ACHN (cell line): ENCODE results near the gene TPPP.

Experiments used
- DNase-seq: peaks from one replicate; pipeline ENCODE4 v3.0.0-alpha.2; 2015
- in situ Hi-C: cut with HindIII; loops from 2 replicates; pipeline ENCODE4 v1.10.0; 2017; ENCODE audit warnings: low sequenced_read_pairs, low pct_ligation_motif_present, low pct_unique_long_range_greater_than_20kb

Gene TPPP

DNA sequence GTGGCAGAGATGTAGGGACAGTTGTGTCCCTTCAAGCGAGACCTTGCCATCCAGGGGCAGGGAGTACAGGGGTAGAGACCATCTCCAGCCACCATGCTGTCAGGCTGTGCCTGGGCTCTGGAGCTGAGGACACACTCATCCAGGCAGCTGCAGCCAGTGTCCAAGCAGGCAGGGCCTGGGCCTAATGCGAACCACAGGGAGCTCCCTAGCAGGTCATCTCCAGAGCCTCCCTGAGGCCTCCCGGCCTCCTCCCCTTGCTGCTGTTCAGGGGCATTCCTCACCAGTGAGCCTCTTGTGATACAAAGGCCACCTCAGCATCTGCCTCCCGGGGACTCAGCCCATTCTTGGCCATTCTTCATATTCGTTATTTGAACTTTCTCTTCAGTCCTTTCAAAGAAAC lies 35.0 kb downstream of the TPPP start:
- in situ Hi-C loops, result no loop called here
- DNase-seq, result peak; percentile 25

DNA sequence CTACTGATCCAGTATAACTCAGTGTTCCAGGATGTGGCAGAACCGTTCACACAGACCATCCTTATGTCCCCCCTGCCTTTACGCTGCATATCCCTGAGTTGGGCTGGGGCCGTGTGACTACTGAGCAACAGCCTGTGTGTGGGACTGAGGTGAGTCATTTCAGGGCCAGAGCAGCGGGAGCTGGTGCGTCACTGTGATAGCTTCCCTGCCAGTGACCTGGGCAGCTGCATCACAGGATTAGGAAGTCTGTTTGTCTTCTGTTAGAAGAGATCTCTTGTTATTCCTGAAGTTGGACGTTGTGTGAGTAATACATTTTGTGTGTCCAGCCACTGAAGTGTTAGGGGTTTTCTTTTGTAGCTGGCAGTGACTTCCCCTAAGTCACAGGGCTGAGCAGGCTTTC lies 35.6 kb downstream of the TPPP start:
- in situ Hi-C loops, result no loop called here
- DNase-seq, result peak; percentile 83

DNA sequence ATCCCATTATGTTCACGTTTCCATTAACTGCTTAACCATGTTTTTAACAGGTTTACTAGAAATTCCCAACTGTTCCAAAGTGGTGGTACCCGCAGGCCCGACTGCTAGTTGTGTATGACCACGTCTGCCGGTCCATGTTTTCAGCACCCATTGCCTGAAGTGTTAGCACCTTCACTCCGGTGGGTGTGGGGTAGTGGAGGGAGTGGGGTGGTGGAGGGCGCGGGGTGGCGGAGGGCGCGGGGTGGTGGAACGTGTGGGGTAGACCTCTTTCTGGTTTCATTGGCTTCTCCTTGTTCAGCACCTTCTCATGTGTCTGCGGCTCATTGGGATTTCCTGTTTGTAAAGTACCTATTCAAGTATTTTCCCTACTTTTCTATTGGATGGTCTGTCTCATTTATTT lies 37.7 kb downstream of the TPPP start:
- in situ Hi-C loops, result no loop called here

DNA sequence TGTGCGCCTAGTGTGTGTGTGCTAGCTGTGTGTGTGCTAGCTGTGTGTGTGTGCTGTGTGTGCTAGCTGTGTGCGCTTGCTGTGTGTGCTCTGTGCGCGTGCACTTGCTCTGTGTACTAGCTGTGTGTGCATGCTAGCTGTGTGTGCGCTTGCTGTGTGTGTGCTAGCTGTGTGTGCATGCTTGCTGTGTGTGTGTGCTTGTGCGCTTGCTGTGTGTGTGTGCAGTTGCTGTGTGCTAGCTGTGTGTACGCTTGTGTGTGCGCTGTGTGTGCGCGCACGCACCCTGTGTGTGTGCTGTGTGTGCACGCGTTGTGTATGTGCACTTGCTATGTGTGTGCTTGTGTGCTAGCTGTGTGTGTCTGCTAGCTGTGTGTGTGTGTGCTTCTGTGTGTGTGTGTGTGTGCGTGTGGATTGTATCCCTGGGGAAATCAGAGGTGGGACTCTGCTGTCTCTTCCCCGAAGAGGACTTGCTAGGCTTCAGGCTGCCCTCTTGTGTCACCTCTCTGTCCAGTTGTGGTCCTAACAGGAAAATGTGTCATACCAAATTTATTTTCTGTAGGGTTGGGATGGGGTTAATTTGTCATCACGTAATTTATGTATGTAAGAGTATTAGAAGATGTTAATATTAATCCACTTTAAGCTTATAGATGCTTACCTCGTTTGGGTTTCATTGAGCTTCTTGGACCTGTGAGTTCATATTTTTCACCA lies 38.9 kb downstream of the TPPP start:
- DNase-seq, result no peak
- in situ Hi-C loops, result no loop called here

More for the DNA sequence above, 37.7 kb downstream of the TPPP start:
- no peak for DNase-seq

DNA sequence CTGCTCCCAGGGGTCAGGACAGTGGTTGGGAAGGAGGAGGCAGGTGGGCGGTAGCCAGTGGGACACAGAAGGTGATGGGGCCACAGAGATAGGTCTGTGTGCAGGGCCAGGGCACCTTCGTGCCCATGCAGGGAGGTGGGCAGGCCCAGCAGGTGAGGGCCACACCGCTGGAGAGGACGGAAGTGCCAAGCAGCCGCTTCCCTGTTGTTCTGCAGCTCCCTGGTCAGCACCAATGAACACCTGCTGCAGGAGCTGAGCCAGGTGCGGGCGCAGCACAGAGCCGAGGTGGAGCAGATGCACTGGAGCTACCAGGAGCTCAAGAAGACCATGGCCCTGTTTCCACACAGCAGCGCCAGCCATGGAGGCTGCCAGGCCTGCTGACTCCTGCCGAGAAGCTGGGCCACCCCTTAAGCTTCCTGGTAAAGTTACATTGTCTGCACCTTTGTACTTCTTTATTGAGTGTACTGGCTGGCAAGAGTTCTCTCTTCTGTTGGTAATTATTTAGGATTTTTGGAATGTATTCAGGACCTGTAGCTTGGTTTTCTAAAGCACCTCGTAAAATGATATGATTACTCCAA lies 40.3 kb downstream of the TPPP start:
- in situ Hi-C loops, result no loop called here
- DNase-seq, result no peak

DNA sequence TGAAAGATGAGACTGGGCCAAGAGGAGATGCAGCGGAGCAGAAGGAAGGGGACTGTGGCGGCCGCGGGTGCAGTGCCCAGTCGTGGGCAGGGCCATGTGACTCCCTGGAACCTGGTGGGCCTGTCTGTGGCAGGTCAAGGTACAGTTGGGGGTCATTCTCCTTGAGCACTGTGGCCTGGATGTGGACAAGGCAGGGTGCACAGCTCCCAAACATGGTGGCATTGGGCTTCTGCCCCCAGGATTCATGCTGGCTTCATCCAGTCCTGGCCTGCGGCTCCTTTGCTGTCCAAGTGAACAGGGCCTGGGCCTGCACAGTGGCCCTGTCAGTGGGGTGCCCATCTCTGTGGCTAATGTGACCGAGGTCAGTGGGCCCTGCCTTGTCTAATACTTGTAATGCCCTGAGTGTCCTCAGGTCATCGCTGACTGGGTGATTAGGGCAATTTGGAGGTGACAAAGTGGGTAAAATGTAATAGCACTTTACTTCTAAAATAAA lies 41.1 kb downstream of the TPPP start:
- in situ Hi-C loops, result no loop called here
- no peak for DNase-seq

DNA sequence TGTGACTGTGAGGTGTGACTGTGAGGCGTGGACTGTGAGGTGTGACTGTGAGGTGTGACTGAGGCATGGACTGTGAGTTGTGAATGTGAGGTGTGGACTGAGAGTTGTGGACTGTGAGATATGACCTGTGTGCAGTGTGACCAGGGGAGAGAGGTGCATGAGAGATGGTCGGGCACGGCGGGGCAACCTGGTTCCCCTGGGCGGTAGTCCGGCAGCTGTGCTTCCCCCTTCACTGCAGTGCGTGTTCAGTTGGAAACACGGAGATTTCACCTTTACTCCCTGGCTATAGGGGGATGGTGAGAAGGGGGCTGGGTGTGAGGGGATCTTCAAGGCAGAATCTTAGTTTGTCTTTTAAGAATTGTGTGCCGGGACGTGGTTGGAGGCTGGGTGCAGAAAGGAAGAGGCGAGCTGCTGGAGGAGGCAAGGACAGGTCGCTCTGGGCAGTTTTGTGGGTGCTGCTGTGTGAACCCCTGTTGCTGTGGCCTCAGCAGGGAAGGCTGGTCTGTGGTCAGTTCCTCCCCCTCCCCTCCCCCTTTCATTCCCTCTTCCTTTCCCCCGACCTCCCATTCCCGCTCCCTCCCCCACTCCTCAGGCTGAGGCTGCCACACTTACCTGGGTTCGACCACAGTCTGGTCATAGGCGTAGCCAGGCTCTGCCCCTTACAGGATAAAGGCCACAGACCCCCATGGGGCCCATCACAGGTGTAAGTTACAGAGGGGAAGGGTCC lies 41.7 kb downstream of the TPPP start:
- in situ Hi-C loops, result no loop called here
- DNase-seq, result no peak

DNA sequence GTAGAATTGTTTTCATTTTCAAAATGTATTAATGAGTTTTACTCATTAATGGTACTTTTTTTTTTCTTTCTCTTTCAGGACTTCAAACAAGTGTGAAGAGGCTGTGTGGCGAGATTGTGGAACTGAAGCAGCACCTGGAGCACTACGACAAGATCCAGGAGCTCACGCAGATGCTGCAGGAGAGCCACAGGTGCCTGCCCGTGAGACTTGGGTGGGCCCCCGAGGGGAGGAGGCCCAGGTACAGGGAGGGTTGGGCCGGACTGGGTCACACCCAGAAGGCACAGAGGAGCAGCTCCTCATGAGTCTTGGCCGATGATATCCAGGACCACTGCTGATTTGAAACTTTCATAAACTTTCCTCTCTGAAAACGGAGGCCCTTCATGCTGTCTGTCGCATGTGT lies 45.4 kb downstream of the TPPP start:
- no peak for DNase-seq
- in situ Hi-C loops, result no loop called here

DNA sequence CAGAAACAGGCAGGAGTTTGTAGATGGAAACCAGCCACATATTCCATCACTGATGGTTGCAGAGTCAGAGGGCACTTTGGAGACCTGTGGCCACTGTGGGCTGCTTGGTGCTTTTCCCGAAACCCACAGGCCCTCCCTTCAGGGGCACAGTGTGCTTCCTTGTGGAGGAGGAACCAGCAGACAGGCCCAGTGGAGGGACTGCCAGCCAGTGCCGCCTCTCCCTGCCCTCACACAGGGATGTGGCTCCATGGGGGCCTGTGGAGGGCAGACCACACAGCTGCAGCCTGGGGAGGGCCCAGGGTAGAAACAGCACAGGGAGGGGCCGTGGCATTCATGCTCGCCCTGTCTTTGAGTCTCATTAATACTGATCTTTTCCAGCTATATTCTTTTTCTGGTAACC lies 45.8 kb downstream of the TPPP start:
- in situ Hi-C loops, result no loop called here
- DNase-seq, result no peak

DNA sequence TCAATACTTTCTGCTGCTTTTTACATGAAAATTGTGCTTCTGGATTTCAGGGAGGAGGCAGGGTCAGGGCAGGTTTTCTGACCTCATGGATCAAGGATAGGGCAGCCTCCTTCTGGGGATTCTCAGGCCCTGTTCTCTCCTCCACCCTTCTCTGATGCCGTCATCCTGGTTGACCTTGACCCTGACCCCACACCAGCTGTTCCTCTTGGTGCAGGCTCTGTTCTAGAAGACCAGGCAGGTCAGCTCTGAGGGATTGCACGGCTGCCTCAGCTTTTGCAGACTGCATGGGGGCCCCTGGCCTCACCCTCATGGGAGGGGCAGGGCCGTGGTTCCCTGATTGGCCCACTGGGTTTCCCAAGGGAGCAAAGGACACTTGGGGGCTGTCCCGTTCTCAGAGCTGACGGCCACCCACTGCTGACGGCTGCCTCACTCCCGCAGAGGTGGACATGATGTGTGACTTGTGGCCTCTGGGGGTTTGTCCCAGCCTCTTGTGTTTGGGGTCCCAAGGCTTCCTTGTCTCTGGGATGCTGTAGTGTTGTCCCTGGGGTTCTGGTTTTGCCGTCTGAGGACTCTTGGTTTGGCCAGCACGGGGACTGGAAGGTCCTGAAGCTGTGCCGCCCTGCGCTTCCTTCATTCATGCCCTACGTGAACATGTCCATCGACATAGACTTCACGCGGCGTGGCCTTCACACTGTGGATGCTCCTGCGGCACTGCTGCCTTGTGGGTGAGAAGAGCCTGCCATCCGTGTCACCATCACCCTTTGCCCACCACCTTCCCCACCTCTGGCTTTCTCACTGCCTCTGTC lies 46.6 kb downstream of the TPPP start:
- DNase-seq, result no peak
- in situ Hi-C loops, result no loop called here

DNA sequence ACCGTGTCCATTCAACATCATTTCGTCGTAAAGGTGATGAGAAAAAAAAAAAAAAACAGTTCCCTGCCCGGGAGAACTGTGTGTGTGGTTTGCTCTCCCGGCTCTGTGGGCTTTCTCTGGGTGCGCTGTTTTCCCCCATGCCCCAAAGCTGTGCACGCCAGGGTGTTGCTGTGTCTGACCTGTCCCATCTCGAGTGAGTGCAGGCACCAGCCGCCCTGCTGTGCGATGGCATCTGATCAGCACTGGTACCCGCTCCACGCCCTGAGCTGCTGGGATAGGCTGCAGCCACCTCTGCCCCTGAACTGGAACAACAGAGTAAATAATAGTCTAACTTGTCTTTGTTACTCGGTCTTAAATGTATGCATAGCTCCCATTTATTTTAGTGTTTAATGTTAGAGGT lies 47.7 kb downstream of the TPPP start:
- DNase-seq, result no peak
- in situ Hi-C loops, result no loop called here

DNA sequence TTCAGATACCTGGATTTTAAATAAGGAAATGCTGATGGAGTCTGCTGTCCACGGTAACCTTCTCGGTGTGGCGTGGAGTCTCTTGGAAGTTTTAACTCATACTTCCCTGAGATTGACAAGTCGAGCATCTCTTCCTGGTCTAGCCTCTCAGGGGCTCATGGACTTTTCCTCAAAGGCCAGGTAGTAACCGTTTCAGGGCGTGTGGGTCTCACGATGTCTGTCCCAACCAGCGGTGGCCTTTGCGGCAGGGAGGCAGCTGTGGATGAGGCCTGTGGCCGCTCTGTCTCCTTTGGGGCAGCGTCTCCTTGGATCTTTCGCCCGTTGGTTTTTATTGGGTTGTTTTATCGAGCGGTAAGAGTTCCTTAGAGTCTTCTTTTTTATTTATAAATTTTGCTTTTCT lies 48.2 kb downstream of the TPPP start:
- in situ Hi-C loops, result no loop called here
- DNase-seq, result no peak

DNA sequence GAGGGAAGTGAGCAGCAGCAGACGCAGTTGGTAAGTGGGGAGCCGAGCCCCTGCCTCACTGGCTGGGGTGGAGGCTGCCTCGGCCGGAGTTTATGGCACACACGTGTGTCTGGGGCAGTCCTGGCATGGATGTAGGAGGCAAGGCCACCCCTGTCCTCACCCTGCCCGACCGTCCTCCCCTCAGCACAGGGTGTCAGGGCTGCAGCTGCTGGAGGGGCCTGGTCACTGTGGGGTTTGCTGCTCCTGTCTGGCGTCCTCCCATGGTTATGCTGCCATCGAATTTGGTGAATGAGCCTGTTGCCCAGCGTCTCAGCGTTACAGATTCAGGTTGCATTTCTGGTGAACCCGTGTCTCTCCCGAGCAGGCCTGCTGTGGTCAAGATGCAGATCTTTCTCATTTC lies 48.6 kb downstream of the TPPP start:
- no peak for DNase-seq
- in situ Hi-C loops, result no loop called here

DNA sequence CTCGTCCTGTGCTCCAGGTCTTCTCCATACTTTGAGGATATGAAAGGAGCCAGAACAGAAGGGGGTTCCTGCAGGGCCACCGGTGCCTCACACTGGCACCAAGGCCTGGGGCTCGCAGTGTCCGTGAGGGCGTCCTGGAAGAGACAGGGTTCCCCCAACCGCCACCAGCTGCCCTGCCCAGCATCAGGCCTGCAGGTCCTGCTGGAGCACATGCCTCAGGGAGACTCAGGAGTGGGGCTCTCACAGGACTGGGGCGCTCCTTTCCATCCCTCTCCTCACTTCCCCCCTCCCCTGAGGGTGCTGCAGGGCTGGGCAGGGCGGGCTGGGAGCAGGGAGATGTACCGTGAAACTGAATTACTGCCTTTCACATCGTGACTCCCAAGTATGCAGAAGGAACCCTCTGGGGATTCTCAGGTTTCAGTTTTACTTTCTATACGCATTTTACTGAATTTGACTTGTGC lies 49.3 kb downstream of the TPPP start:
- DNase-seq, result no peak
- in situ Hi-C loops, result no loop called here

DNA sequence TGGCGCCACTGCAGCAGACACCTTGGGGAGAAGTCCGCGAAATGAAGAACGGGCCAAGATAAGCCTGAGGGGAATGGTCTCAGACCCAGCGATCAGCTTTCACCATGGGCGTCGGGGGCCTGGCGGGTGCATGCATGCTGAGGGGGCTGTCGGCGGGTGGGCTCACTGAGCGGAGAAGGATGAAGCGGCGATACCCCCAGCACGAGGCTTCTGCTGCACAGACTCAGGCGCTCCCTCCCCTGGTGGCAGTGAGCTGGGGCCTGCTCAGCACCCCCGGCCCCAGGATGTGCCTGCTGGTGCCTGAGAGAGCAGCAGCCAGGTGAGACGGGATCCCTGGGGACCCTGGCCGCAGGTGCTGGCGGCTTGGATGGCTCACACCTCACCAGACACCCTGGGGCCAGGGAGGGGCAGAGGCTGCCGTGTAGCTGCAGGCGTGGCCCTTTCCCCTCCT lies 49.8 kb downstream of the TPPP start:
- DNase-seq, result no peak
- in situ Hi-C loops, result no loop called here

DNA sequence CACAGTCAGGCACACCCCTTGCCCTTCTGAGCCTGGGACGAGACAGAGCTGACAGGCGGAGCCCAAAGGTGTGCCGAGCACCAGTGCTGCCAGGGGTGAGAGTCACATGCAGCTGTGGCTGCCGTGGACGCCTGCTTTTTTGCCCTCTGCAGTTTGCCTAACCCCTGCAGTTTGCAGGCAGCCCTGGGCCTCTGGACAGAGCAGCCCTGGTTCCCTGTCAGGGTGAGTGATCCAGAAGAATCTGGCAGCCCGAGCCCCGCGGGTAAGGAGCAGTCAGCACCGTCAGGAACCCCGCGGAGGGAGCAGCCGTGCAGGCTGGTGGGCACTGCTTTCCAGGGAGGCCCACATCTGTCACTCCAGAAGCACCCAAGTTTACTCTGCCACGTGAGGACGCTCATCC lies 50.7 kb downstream of the TPPP start:
- in situ Hi-C loops, result no loop called here
- DNase-seq, result no peak

DNA sequence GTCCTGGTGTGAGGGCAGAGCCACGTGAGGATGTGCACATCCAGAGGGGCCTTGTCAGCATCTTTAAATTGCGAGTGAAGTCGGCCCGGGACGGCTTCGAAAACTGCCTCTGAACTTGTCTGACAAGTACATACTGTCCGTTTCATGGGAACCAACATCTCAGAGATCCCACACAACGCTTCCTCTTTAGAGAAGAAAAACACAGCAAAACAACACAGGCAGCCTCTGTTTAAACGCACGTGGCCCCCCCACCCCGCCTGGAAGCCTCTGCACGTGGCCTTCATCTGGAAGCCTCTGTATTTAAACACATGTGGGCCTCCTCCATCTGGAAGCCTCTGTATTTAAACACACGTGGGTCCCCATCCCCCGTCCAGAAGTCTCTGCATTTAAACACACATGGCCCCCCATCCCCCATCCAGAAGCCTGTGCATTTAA lies 51.8 kb downstream of the TPPP start:
- no peak for DNase-seq
- in situ Hi-C loops, result no loop called here

DNA sequence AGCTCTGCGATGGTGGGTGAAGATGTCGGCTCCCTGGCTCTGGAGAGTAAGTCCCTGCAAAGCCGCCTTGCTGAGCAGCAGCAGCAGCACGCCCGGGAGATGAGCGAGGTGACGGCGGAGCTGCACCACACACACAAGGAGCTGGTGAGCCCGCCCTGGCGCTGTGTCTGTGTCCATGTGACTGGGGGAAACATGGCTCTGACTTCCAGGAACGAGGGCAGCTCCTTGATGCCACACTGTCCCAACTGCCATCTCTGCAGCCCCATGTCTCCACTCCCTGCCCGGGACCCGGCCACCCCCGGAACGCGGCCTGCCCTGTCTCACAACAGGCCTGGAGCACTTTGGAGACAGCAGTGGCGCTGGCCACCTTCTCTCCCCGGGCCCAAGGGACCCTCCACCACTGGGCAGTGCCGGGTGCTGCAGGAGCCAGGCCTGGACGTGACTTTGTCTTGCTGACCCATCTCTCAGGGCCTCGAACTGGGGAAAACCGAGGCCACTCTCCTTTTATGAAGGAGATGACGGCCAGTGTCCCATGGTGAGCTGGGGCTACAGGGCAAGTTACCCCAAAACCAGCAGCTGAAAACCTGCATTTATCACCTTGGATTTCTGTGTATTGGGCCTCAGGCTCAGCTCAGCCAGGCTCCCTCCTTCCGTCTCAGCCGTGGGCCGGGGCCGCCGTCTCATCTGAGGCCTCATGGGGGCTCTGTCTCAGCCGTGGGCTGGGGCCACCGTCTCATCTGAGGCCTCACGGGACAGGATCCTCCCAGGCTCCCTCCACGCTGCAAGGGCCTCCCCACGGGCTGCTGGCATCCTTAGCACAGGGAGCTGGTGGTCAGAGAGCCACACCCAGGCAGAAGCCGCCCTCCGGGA lies 52.5 kb downstream of the TPPP start:
- DNase-seq, result no peak
- in situ Hi-C loops, result no loop called here
